Measurements from ENCODE around the gene COPS3.
"Not testable (repeated sequence)": the region's sequence is repeated elsewhere in the genome, so short reads cannot be mapped to it uniquely, and the experiment has no call there.

COPS3 gene

GRCh38 chr17:17275971-17276370 is 5.1 kb downstream of the COPS3 start:
- H3K4me1 ChIP-seq (ENCODE audit: control insufficient read depth, insufficient read depth, low read length, poor library complexity, severe bottlenecking), result peaks cover 9% of the 10 kb centered on the region
- no peaks in the 10 kb centered on the region for H3K9me3 ChIP-seq (ENCODE audit: control insufficient read depth, low read length)
- H3K4me3 ChIP-seq (ENCODE audit: insufficient read depth, low read depth, low read length, poor library complexity, severe bottlenecking), result no peak overlapping the region
- no peak for DNase-seq
- no peaks in the 10 kb centered on the region for H3K27me3 ChIP-seq (replicated peaks; ENCODE audit: control insufficient read depth, insufficient read depth, low read length, poor library complexity, severe bottlenecking)
- peaks cover 4% of the 10 kb centered on the region for H3K36me3 ChIP-seq (ENCODE audit: control insufficient read depth, insufficient read depth, low read length)
- no peak overlapping the region for H3K27ac ChIP-seq (ENCODE audit: insufficient read depth, low read length, poor library complexity, severe bottlenecking)

- peaks cover 27% of the 10 kb centered on the region for H3K36me3 ChIP-seq (ENCODE audit: control insufficient read depth, insufficient read depth, low read length)
- H3K27me3 ChIP-seq (replicated peaks; ENCODE audit: control insufficient read depth, insufficient read depth, low read length, poor library complexity, severe bottlenecking), result no peaks in the 10 kb centered on the region
- no peak overlapping the region for H3K27ac ChIP-seq (ENCODE audit: insufficient read depth, low read length, poor library complexity, severe bottlenecking)
- no peaks in the 10 kb centered on the region for H3K9me3 ChIP-seq (ENCODE audit: control insufficient read depth, low read length)
- DNase-seq, result no peak
- H3K4me3 ChIP-seq (ENCODE audit: insufficient read depth, low read depth, low read length, poor library complexity, severe bottlenecking), result no peak overlapping the region
- no peaks in the 10 kb centered on the region for H3K4me1 ChIP-seq (ENCODE audit: control insufficient read depth, insufficient read depth, low read length, poor library complexity, severe bottlenecking)
Observed at GRCh38 chr17:17269926-17270773, 10.9 kb downstream of the COPS3 start.

GRCh38 chr17:17264430-17264829 is 16.6 kb downstream of the COPS3 start:
- H3K9me3 ChIP-seq (ENCODE audit: control insufficient read depth, low read length), result no peaks in the 10 kb centered on the region
- no peak for DNase-seq
- peaks cover 44% of the 10 kb centered on the region for H3K36me3 ChIP-seq (ENCODE audit: control insufficient read depth, insufficient read depth, low read length)
- H3K27me3 ChIP-seq (replicated peaks; ENCODE audit: control insufficient read depth, insufficient read depth, low read length, poor library complexity, severe bottlenecking), result no peaks in the 10 kb centered on the region
- no peak overlapping the region for H3K27ac ChIP-seq (ENCODE audit: insufficient read depth, low read length, poor library complexity, severe bottlenecking)
- no peak overlapping the region for H3K4me3 ChIP-seq (ENCODE audit: insufficient read depth, low read depth, low read length, poor library complexity, severe bottlenecking)
- no peaks in the 10 kb centered on the region for H3K4me1 ChIP-seq (ENCODE audit: control insufficient read depth, insufficient read depth, low read length, poor library complexity, severe bottlenecking)

- Histone ChIP-seq H3K4me3 (ENCODE audit: insufficient read depth, low read depth, low read length, poor library complexity, severe bottlenecking) (no peak overlapping the region), H3K4me1 (ENCODE audit: control insufficient read depth, insufficient read depth, low read length, poor library complexity, severe bottlenecking) (no peaks in the 10 kb centered on the region), H3K27ac (ENCODE audit: insufficient read depth, low read length, poor library complexity, severe bottlenecking) (no peak overlapping the region), H3K36me3 (ENCODE audit: control insufficient read depth, insufficient read depth, low read length) (peaks cover 50% of the 10 kb centered on the region), H3K27me3 (replicated peaks; ENCODE audit: control insufficient read depth, insufficient read depth, low read length, poor library complexity, severe bottlenecking) (no peaks in the 10 kb centered on the region), H3K9me3 (ENCODE audit: control insufficient read depth, low read length) (no peaks in the 10 kb centered on the region)
- no peak for DNase-seq
Observed at GRCh38 chr17:17258998-17259397, 22.0 kb downstream of the COPS3 start.

GRCh38 chr17:17258011-17258410 is 23.0 kb downstream of the COPS3 start:
- DNase-seq, result no peak
- no peaks in the 10 kb centered on the region for H3K27me3 ChIP-seq (replicated peaks; ENCODE audit: control insufficient read depth, insufficient read depth, low read length, poor library complexity, severe bottlenecking)
- no peak overlapping the region for H3K4me3 ChIP-seq (ENCODE audit: insufficient read depth, low read depth, low read length, poor library complexity, severe bottlenecking)
- no peaks in the 10 kb centered on the region for H3K9me3 ChIP-seq (ENCODE audit: control insufficient read depth, low read length)
- peaks cover 53% of the 10 kb centered on the region for H3K36me3 ChIP-seq (ENCODE audit: control insufficient read depth, insufficient read depth, low read length)
- no peak overlapping the region for H3K27ac ChIP-seq (ENCODE audit: insufficient read depth, low read length, poor library complexity, severe bottlenecking)
- H3K4me1 ChIP-seq (ENCODE audit: control insufficient read depth, insufficient read depth, low read length, poor library complexity, severe bottlenecking), result no peaks in the 10 kb centered on the region

GRCh38 chr17:17256316-17256715 is 24.7 kb downstream of the COPS3 start:
- Histone ChIP-seq H3K27ac (ENCODE audit: insufficient read depth, low read length, poor library complexity, severe bottlenecking) (no peak overlapping the region), H3K4me1 (ENCODE audit: control insufficient read depth, insufficient read depth, low read length, poor library complexity, severe bottlenecking) (no peaks in the 10 kb centered on the region), H3K27me3 (replicated peaks; ENCODE audit: control insufficient read depth, insufficient read depth, low read length, poor library complexity, severe bottlenecking) (no peaks in the 10 kb centered on the region), H3K9me3 (ENCODE audit: control insufficient read depth, low read length) (no peaks in the 10 kb centered on the region), H3K4me3 (ENCODE audit: insufficient read depth, low read depth, low read length, poor library complexity, severe bottlenecking) (no peak overlapping the region), H3K36me3 (ENCODE audit: control insufficient read depth, insufficient read depth, low read length) (peaks cover 68% of the 10 kb centered on the region)
- no peak for DNase-seq

GRCh38 chr17:17255689-17256088 is 25.4 kb downstream of the COPS3 start:
- not testable (repeated sequence) for H3K4me1 ChIP-seq (ENCODE audit: control insufficient read depth, insufficient read depth, low read length, poor library complexity, severe bottlenecking); H3K9me3 ChIP-seq (ENCODE audit: control insufficient read depth, low read length); DNase-seq; H3K27ac ChIP-seq (ENCODE audit: insufficient read depth, low read length, poor library complexity, severe bottlenecking); H3K27me3 ChIP-seq (replicated peaks; ENCODE audit: control insufficient read depth, insufficient read depth, low read length, poor library complexity, severe bottlenecking); H3K4me3 ChIP-seq (ENCODE audit: insufficient read depth, low read depth, low read length, poor library complexity, severe bottlenecking)
- peaks cover 68% of the 10 kb centered on the region for H3K36me3 ChIP-seq (ENCODE audit: control insufficient read depth, insufficient read depth, low read length)

GRCh38 chr17:17254036-17254435 is 27.0 kb downstream of the COPS3 start:
- no peaks in the 10 kb centered on the region for H3K4me1 ChIP-seq (ENCODE audit: control insufficient read depth, insufficient read depth, low read length, poor library complexity, severe bottlenecking)
- H3K36me3 ChIP-seq (ENCODE audit: control insufficient read depth, insufficient read depth, low read length), result peaks cover 56% of the 10 kb centered on the region
- DNase-seq, result no peak
- no peak overlapping the region for H3K27ac ChIP-seq (ENCODE audit: insufficient read depth, low read length, poor library complexity, severe bottlenecking)
- no peaks in the 10 kb centered on the region for H3K27me3 ChIP-seq (replicated peaks; ENCODE audit: control insufficient read depth, insufficient read depth, low read length, poor library complexity, severe bottlenecking)
- no peak overlapping the region for H3K4me3 ChIP-seq (ENCODE audit: insufficient read depth, low read depth, low read length, poor library complexity, severe bottlenecking)
- no peaks in the 10 kb centered on the region for H3K9me3 ChIP-seq (ENCODE audit: control insufficient read depth, low read length)

- H3K4me1 ChIP-seq (ENCODE audit: control insufficient read depth, insufficient read depth, low read length, poor library complexity, severe bottlenecking), result no peaks in the 10 kb centered on the region
- H3K4me3 ChIP-seq (ENCODE audit: insufficient read depth, low read depth, low read length, poor library complexity, severe bottlenecking), result no peak overlapping the region
- no peaks in the 10 kb centered on the region for H3K9me3 ChIP-seq (ENCODE audit: control insufficient read depth, low read length)
- no peak overlapping the region for H3K27ac ChIP-seq (ENCODE audit: insufficient read depth, low read length, poor library complexity, severe bottlenecking)
- DNase-seq, result no peak
- H3K27me3 ChIP-seq (replicated peaks; ENCODE audit: control insufficient read depth, insufficient read depth, low read length, poor library complexity, severe bottlenecking), result no peaks in the 10 kb centered on the region
- H3K36me3 ChIP-seq (ENCODE audit: control insufficient read depth, insufficient read depth, low read length), result peaks cover 56% of the 10 kb centered on the region
Observed at GRCh38 chr17:17253406-17253805, 27.6 kb downstream of the COPS3 start.

GRCh38 chr17:17252149-17252661 is 28.8 kb downstream of the COPS3 start:
- Histone ChIP-seq H3K9me3 (ENCODE audit: control insufficient read depth, low read length) (no peaks in the 10 kb centered on the region), H3K4me1 (ENCODE audit: control insufficient read depth, insufficient read depth, low read length, poor library complexity, severe bottlenecking) (no peaks in the 10 kb centered on the region), H3K27me3 (replicated peaks; ENCODE audit: control insufficient read depth, insufficient read depth, low read length, poor library complexity, severe bottlenecking) (no peaks in the 10 kb centered on the region), H3K27ac (ENCODE audit: insufficient read depth, low read length, poor library complexity, severe bottlenecking) (no peak overlapping the region), H3K4me3 (ENCODE audit: insufficient read depth, low read depth, low read length, poor library complexity, severe bottlenecking) (no peak overlapping the region), H3K36me3 (ENCODE audit: control insufficient read depth, insufficient read depth, low read length) (peaks cover 59% of the 10 kb centered on the region)
- no peak for DNase-seq
